ENCODE data around the gene PRMT3.

PRMT3 gene

GRCh38 chr11:20488352-20488751 lies 100.8 kb downstream of the PRMT3 start:
- TF ChIP-seq, protein P1, sequence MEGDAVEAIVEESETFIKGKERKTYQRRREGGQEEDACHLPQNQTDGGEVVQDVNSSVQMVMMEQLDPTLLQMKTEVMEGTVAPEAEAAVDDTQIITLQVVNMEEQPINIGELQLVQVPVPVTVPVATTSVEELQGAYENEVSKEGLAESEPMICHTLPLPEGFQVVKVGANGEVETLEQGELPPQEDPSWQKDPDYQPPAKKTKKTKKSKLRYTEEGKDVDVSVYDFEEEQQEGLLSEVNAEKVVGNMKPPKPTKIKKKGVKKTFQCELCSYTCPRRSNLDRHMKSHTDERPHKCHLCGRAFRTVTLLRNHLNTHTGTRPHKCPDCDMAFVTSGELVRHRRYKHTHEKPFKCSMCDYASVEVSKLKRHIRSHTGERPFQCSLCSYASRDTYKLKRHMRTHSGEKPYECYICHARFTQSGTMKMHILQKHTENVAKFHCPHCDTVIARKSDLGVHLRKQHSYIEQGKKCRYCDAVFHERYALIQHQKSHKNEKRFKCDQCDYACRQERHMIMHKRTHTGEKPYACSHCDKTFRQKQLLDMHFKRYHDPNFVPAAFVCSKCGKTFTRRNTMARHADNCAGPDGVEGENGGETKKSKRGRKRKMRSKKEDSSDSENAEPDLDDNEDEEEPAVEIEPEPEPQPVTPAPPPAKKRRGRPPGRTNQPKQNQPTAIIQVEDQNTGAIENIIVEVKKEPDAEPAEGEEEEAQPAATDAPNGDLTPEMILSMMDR (IDR thresholded peaks at IDR 0.05; ENCODE audit: borderline replicate concordance, insufficient read depth, low read depth, low read length): no peak
- H3K4me3 ChIP-seq (ENCODE audit: low read depth, low read length): no peak overlapping the region

GRCh38 chr11:20489948-20490347 lies 102.4 kb downstream of the PRMT3 start:
- H3K4me3 ChIP-seq (ENCODE audit: low read depth, low read length): no peak overlapping the region
- TF ChIP-seq, protein P1 (IDR thresholded peaks at IDR 0.05; ENCODE audit: borderline replicate concordance, insufficient read depth, low read depth, low read length): no peak

- no peak overlapping the region for H3K4me3 ChIP-seq (ENCODE audit: low read depth, low read length)
- TF ChIP-seq, protein P1 (IDR thresholded peaks at IDR 0.05; ENCODE audit: borderline replicate concordance, insufficient read depth, low read depth, low read length): no peak
Observed at GRCh38 chr11:20493340-20493739, 105.8 kb downstream of the PRMT3 start.

- no peak overlapping the region for H3K4me3 ChIP-seq (ENCODE audit: low read depth, low read length)
- TF ChIP-seq, protein P1 (IDR thresholded peaks at IDR 0.05; ENCODE audit: borderline replicate concordance, insufficient read depth, low read depth, low read length): no peak
Observed at GRCh38 chr11:20497124-20497792, 109.7 kb downstream of the PRMT3 start.

GRCh38 chr11:20501252-20501651 lies 113.7 kb downstream of the PRMT3 start:
- H3K4me3 ChIP-seq (ENCODE audit: low read depth, low read length): no peak overlapping the region

DNA sequence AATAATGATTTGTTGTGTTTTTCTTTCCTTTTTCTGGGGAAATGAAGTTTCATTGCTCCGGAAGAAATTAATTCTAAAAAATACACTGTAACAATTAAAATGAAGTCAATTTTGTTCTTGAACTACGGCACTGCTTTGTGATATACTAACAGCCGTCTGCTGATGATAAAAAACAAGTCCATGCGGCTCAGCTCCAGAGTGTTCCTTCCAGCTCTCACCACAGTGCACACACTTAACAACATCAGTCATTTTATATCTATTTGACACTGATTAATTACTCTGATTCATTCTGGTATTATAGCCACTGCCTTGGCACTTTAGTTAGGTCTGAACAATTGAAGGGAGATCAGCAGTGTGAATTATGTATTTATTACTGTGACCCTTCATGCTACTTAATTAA lies 114.5 kb downstream of the PRMT3 start:
- TF ChIP-seq, protein P1 (IDR thresholded peaks at IDR 0.05; ENCODE audit: borderline replicate concordance, insufficient read depth, low read depth, low read length): no peak
- H3K4me3 ChIP-seq (ENCODE audit: low read depth, low read length): no peak overlapping the region

More at GRCh38 chr11:20501252-20501651, 113.7 kb downstream of the PRMT3 start:
- TF ChIP-seq, protein P1 (IDR thresholded peaks at IDR 0.05; ENCODE audit: borderline replicate concordance, insufficient read depth, low read depth, low read length): no peak

GRCh38 chr11:20511982-20512381 lies 124.5 kb downstream of the PRMT3 start:
- TF ChIP-seq, protein P1 (IDR thresholded peaks at IDR 0.05; ENCODE audit: borderline replicate concordance, insufficient read depth, low read depth, low read length): no peak
- no peak overlapping the region for H3K4me3 ChIP-seq (ENCODE audit: low read depth, low read length)
